GM12801 (cell line): Measurements from ENCODE around the gene CTDNEP1.

ENCODE experiments used
- TF ChIP-seq, protein P1 (sequence below): IDR thresholded peaks from one replicate; pipeline ENCODE4 v1.5.1; 2011; ENCODE audit warnings: control low read depth; ENCODE audit not compliant: insufficient read length; ENCODE audit errors: extremely low read depth

CTDNEP1 gene

DNA sequence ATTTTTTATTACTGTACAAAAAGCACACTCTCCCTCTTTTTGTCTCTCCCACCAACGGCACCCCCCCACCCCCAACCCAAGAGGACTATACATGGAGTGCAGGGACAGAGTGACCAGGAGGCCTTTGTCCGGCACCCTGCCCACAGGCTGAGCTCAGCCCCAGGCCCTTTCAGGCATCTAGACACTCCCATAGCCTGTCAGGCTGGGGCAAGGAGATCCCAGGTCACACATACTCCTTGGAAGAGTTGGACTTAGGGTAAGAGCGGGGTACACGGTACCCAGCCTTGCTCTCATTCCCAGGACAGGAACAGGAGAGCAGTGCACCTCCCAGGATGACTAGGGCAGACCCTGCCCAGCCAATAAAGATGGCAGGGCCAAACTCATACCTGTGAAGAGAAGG, 8.6 kb upstream of the CTDNEP1 start:
- TF ChIP-seq, protein P1, sequence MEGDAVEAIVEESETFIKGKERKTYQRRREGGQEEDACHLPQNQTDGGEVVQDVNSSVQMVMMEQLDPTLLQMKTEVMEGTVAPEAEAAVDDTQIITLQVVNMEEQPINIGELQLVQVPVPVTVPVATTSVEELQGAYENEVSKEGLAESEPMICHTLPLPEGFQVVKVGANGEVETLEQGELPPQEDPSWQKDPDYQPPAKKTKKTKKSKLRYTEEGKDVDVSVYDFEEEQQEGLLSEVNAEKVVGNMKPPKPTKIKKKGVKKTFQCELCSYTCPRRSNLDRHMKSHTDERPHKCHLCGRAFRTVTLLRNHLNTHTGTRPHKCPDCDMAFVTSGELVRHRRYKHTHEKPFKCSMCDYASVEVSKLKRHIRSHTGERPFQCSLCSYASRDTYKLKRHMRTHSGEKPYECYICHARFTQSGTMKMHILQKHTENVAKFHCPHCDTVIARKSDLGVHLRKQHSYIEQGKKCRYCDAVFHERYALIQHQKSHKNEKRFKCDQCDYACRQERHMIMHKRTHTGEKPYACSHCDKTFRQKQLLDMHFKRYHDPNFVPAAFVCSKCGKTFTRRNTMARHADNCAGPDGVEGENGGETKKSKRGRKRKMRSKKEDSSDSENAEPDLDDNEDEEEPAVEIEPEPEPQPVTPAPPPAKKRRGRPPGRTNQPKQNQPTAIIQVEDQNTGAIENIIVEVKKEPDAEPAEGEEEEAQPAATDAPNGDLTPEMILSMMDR = no peak

DNA sequence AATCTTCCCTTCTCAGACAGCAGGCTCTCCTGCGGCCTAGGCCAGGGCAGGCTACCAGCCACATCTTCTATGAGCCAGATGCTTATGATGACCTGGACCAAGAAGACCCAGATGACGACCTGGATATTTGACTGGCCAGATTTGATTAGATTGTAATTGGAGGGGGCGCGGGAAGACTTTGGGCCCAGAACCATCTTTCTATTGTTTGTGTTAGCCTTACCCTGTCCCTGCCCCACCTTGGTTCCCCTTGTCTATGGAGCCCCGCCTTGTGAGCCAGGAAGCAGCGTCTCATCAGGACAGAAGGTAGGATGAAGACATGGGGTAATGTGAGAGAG, 8.0 kb upstream of the CTDNEP1 start:
- TF ChIP-seq, protein P1 = no peak

DNA sequence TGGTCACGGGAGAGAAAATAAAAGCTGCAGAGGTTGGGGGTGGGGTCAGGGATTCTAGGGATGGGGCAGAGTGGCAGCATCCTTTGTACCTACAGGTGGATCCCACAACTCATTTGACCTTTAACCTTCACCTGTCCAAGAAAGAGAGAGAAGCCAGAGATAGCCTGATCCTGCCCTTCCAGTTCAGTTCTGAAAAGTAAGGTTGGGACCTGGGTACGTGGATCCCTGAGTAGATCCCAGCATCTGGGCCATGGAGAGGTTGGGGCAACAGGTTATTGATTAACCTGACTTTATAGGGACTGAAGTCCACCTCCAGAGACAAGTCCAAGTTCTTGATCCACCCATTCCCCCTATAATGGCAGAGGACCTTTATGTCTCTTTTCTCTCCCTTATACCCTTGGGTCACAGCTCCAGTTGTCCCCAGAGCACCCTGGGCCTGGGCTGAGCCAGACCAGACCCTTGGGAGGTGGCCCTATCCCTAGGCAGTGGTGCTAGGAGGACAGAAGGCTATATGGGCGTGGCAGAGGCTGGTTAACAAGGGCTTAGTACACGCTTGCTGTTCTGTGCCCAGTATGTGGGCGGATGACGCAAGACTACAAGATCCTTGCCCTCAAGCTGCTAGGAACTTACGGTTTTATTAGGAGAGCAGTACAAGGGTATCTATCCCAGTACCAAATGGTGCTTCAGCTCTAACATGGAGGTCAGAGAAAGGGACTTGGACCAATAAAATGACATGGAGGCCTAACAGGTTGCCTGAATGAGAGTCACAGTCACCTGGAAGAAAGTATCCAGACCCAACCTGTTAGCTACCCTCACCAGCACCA, 7.4 kb upstream of the CTDNEP1 start:
- TF ChIP-seq, protein P1 = no peak

DNA sequence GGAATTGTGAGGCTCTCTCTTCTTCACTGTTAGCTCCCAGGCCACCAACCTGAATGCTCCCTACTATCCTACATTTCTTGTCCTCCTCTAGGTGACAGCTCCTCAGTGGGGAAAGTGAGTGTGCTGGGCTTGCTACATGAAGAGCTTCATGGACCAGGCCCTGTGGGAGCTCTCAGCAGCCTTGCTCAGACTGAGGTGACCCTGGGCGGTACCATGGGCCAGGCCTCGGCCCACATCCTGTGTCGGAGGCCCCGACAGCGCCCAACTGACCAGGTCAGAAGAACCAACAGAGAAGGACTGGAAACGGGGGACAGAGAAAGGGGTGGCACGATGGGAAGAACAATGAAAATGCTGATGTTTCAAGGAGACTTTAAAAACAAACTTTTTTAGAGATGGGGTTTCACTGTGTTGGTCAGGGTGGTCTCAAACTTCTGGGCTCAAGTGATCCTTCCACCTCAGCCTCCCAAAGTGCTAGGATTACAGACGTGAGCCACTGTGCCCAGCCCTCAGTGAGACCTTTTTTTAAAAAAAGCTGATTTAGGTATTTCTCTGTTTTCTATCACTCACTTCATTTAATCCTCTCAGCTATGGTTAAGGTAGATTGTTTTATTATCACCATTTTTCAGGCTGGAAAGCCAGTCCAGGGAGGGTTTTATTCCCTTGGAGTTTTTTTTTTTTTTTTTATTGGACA, 5.4 kb upstream of the CTDNEP1 start:
- TF ChIP-seq, protein P1 = no peak

DNA sequence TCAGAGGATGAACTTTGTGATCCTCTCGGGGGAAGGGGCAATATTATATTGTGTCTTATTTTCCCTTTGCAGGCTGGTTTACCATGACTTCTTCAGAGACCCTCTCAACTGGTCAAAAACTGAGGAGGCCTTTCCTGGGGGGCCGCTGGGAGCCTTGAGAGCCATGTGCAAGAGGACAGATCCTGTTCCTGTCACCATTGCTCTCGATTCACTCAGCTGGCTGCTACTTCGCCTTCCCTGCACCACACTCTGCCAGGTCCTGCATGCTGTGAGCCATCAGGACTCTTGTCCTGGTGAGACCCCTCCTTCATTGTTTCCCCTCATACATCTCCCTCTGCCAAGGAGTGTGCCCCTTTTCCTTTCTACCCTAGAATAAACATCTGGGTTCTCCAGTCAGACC, 3.0 kb upstream of the CTDNEP1 start:
- TF ChIP-seq, protein P1 = no peak

DNA sequence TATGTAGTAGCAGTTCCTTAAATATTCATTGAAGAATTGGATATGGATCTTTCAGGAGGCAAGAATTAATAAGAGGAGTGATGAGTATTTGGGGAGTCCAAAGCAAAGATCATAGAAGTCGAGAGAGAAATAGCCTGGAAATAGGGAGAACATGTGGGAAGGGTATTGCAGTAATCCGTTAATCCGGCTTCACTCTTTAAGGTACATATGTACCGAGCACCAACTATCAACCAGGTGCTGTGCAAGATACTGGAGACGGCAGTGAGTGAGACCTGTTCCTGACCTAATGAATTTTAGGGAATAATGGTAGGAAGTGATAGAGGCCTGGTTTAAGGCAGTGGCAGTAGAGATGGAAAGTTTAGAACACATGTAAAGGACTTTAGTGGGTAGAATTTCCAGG, 1.5 kb upstream of the CTDNEP1 start:
- TF ChIP-seq, protein P1 = no peak

DNA sequence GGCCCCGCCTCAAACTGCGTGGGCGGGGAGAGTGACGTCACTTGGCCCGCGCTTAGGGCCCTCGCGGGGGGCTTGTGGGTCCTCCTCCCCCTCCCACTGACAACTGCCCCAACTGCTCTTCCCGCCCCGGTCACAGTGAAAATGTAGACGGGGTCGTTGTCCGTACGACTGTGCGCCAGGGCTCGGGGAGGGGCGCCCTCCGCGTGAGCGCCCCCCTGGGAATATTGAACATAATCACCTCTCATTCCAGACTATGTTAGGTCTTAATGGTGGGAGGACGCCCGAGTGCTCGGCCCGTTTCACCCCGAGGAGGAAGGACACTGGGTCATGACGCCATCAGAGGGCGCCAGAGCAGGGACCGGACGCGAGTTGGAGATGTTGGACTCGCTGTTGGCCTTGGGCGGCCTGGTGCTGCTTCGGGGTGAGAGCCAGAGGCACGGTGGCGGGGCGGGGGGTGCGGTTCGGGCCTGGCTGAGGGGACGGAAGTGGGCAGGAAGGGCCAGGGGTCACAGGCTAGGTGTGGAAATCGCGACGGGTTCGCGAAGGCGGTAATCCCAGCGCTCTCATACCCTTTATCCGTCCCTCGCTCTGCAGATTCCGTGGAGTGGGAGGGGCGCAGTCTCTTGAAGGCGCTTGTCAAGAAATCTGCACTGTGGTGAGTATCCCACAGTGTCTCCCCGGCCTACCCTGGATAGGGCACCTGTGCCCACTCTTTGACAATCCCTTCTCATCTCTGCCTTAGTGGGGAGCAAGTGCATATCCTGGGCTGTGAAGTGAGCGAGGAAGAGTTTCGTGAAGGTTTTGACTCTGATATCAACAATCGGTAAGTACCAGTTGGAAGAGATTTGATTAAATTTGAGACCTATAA, 876 bp upstream of the CTDNEP1 start, which contains the start of gene ELP5:
Gene ELP5, plus strand, starts transcription at position 40 of the 868 bp plus-strand sequence. Its CDS starts 336 bp downstream, at position 376.
- TF ChIP-seq, protein P1 = no peak
